CD4-positive, alpha-beta T cell treated with Interleukin-2 at 100 ng/mL for 4 hours (primary cell): ENCODE measurements around the gene GATA5.
"Not testable (repeated sequence)": the region's sequence is repeated elsewhere in the genome, so short reads cannot be mapped to it uniquely, and the experiment has no call there.

Source experiments
- DNase-seq: peaks from one replicate; pipeline ENCODE4 v3.0.0-alpha.2; 2020; ENCODE audit warnings: low spot score

Gene GATA5

GRCh38 chr20:62429455-62430310, 46.1 kb downstream of the GATA5 start:
- no peak for DNase-seq

GRCh38 chr20:62428396-62429295, 47.1 kb downstream of the GATA5 start:
- no peak for DNase-seq

GRCh38 chr20:62428002-62428372, 47.8 kb downstream of the GATA5 start:
- DNase-seq, result no peak

GRCh38 chr20:62427172-62428001, 48.4 kb downstream of the GATA5 start, which contains the start of gene RBBP8NL:
TSS of gene RBBP8NL (minus strand) at chr20:62427539. CDS start at chr20:62419647, 7,892 bp downstream.
- DNase-seq, result no peak

GRCh38 chr20:62426699-62427131, 49.1 kb downstream of the GATA5 start:
- no peak for DNase-seq

- DNase-seq, result not testable (repeated sequence)
These were observed 49.8 kb downstream of the GATA5 start for GRCh38 chr20:62426059-62426348.

GRCh38 chr20:62425281-62426058, 50.3 kb downstream of the GATA5 start:
- no peak for DNase-seq

- DNase-seq, result no peak
These were observed 51.3 kb downstream of the GATA5 start for GRCh38 chr20:62424249-62425107.

- DNase-seq, result no peak
These were observed 52.5 kb downstream of the GATA5 start for GRCh38 chr20:62423326-62423706.

GRCh38 chr20:62422636-62423325, 53.0 kb downstream of the GATA5 start:
- DNase-seq, result no peak

GRCh38 chr20:62421716-62421990, 54.1 kb downstream of the GATA5 start:
- DNase-seq, result no peak

GRCh38 chr20:62420846-62421715, 54.7 kb downstream of the GATA5 start:
- no peak for DNase-seq

- DNase-seq, result no peak
These were observed 56.0 kb downstream of the GATA5 start for GRCh38 chr20:62419759-62420158.

GRCh38 chr20:62418709-62419487, 56.9 kb downstream of the GATA5 start:
- no peak for DNase-seq

- DNase-seq, result no peak
These were observed 57.6 kb downstream of the GATA5 start for GRCh38 chr20:62417981-62418708.

GRCh38 chr20:62416651-62417637, 58.9 kb downstream of the GATA5 start:
- DNase-seq, result no peak
